Upper lobe of left lung (tissue), 6 donors: Measurements from ENCODE around the gene CRYZL1. TPM values are rescaled to one million over a fixed set of nuclear protein-coding genes. Genes with fewer than 3 reads are reported as not detected.
A peak's percentile ranks its signal among the peaks of the same experiment; 100 is the strongest.

Source experiments
- ATAC-seq, 2 donors: fragments of 200-7000 bp; cut with Tn5 transposase; one replicate each; pipeline ENCODE4 v1.9.1; 2022; ENCODE audit warnings: mild to moderate bottlenecking in 2 of 2, moderate library complexity in 2 of 2; ENCODE audit not compliant: low FRiP score in 2 of 2
- DNase-seq, 2 donors: peaks; one replicate each; pipeline ENCODE4 v3.0.0-alpha.2; 2019 to 2020
- H3K27ac ChIP-seq, 4 donors: fragments of 200-600 bp; sonication (generic); one replicate each; pipeline ENCODE4 v1.5.1; 2016 to 2019
- H3K27me3 ChIP-seq, 4 donors: fragments of 200-600 bp; sonication (generic); one replicate each; pipeline ENCODE4 v1.5.1; 2017 to 2019
- H3K36me3 ChIP-seq, 4 donors: fragments of 200-600 bp; sonication (generic); one replicate each; pipeline ENCODE4 v1.5.1; 2016 to 2019
- H3K4me1 ChIP-seq, 4 donors: fragments of 200-600 bp; sonication (generic); one replicate each; pipeline ENCODE4 v1.5.1; 2018 to 2019
- H3K4me3 ChIP-seq, 4 donors: fragments of 200-600 bp; sonication (generic); one replicate each; pipeline ENCODE4 v1.5.1; 2017 to 2019; ENCODE audit warnings: mild to moderate bottlenecking in 2 of 4, moderate library complexity in 1 of 4
- H3K9me3 ChIP-seq, 4 donors: fragments of 200-600 bp; sonication (generic); one replicate each; pipeline ENCODE4 v1.5.1; 2018 to 2019
- EP300 ChIP-seq, 4 donors: sonication (generic); formaldehyde crosslinking; IDR thresholded peaks; one replicate each; pipeline ENCODE4 v1.5.1; 2017; ENCODE audit warnings: antibody characterized with exemption in 4 of 4, control low read depth in 2 of 4
- POLR2A ChIP-seq, 4 donors: fragments of 450-650 bp; IDR thresholded peaks; one replicate each; pipeline ENCODE4 v1.5.1; 2016 to 2017; ENCODE audit warnings: antibody characterized with exemption in 4 of 4, mild to moderate bottlenecking in 2 of 4
- POLR2AphosphoS5 ChIP-seq, 2 donors: sonication (generic); formaldehyde crosslinking; IDR thresholded peaks; one replicate each; pipeline ENCODE4 v1.5.1; 2017; ENCODE audit warnings: antibody characterized with exemption in 2 of 2
- WGBS, 2 donors: methylation state at CpG; one replicate each; pipeline ENCODE4 v1.1.5; 2017 to 2018; 5-methylcytosine and 5-hydroxymethylcytosine counted together
- total RNA-seq, 6 donors: library from RNA; depleted of rRNA in 4 of 6; stranded (reverse); fragments of >200 nt in 4 of 6; gene quantifications; one replicate each; pipeline versions ENCODE4 v1.1.0 to v1.2.1, GENCODE V29; 2016 to 2021
- TF ChIP-seq, protein P1 (sequence below), 6 experiments: fragments of 450-650 bp in 4 of 6; fragments of 200-600 bp in 2 of 6; sonication (generic) in 2 of 6; IDR thresholded peaks; one replicate each; pipeline ENCODE4 v1.5.1; 2016 to 2019; ENCODE audit warnings: antibody characterized with exemption in 6 of 6
- donor health status: DM: no; HTN: no; CAD: no; lungs with moderate emphysema.
- donor health status: DM: no; HTN: yes; CAD: no; lungs with severe emphysema.

CRYZL1 gene
- 10 to 100 TPM; 20.2 to 80.7 (median 31.7) TPM for total RNA-seq

DNA sequence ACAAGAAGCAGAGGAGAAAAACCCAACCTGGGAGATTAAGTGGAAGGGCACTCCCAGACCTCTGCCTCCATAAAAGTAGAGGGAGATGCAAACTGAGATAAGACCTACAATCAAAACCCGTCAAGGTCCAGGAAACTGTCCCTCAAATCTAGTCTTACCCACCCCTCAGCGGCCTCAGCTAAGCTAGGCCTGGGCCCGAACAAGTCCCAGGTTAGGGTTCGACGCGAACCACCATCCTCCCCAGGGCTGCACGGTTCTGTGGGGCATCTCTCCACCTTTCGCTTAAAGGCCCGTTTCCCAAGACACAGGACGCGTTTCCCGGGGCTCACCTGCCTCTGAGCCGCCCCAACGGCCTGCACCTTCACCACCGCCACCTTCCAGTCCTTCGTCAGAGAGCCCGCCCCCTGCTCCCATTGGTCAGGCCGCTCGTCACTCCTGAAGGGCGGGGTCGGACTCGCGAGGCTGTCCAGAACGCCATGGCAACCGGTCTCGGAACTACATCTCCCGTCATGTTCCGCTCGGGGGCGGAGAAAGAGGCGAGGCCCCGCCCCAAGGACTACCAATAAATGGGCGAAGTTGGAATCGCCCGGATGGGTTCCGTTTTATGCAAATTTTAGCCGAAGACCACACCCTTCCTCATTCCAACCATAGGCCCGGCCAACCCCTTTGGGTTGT lies at the start of gene CRYZL1:
TSS of gene CRYZL1 (minus strand) at position 390 of the 675 bp plus-strand sequence. CDS start 10,190 bp downstream, outside the sequence.
- DNase-seq = peak; percentile 99 to 100
- Histone ChIP-seq H3K4me1 (peaks cover 12 to 39% (median 27%) of the 10 kb centered on the region in 4 donors), H3K4me3 (peak within 1 kb of the TSS; percentile 71 to 99 (median 96)), H3K36me3 (no peaks in the 10 kb centered on the region), H3K27me3 (no peaks in the 10 kb centered on the region), H3K9me3 (no peaks in the 10 kb centered on the region), H3K27ac (peak within 1 kb of the TSS; percentile 85 to 94 (median 91))
- WGBS, 2 donors = 0% methylated on average over 37 to 38 of the region's 38 CpGs
- peak; percentile 94 to 97 for ATAC-seq
- peak; percentile 78 to 82 for TF ChIP-seq POLR2AphosphoS5 (IDR thresholded peaks at IDR 0.05)
- no peak for TF ChIP-seq EP300 (IDR thresholded peaks at IDR 0.05)
- TF ChIP-seq, protein P1, sequence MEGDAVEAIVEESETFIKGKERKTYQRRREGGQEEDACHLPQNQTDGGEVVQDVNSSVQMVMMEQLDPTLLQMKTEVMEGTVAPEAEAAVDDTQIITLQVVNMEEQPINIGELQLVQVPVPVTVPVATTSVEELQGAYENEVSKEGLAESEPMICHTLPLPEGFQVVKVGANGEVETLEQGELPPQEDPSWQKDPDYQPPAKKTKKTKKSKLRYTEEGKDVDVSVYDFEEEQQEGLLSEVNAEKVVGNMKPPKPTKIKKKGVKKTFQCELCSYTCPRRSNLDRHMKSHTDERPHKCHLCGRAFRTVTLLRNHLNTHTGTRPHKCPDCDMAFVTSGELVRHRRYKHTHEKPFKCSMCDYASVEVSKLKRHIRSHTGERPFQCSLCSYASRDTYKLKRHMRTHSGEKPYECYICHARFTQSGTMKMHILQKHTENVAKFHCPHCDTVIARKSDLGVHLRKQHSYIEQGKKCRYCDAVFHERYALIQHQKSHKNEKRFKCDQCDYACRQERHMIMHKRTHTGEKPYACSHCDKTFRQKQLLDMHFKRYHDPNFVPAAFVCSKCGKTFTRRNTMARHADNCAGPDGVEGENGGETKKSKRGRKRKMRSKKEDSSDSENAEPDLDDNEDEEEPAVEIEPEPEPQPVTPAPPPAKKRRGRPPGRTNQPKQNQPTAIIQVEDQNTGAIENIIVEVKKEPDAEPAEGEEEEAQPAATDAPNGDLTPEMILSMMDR (IDR thresholded peaks at IDR 0.05) = no peak
- TF ChIP-seq POLR2A (IDR thresholded peaks at IDR 0.05) = peak in 2 of 4 donors; percentile 72 to 89

DNA sequence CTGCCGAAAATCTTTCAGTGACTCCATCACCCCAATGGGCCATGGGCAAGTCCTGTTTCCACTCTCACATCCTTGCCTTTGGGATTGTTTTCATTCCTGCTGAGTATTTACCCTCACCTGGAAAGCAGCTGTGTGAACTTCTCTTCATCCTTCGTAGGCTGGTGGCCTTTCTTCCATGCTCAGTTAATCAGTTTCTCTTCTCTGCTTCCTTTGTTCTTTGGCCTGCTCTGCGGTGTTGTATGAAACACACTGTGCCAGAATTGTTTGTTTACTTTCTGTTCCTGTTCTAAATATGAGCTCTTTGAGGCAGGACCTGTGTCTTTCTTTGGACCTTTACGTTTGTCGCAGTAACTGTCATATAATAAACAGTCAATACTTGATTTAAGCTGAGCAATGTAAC lies 49.3 kb upstream of the CRYZL1 start:
- ATAC-seq (no peak), DNase-seq (no peak)
- Histone ChIP-seq H3K9me3 (no peaks in the 10 kb centered on the region), H3K36me3 (no peaks in the 10 kb centered on the region), H3K27ac (no peak overlapping the region), H3K4me3 (no peak overlapping the region), H3K27me3 (no peaks in the 10 kb centered on the region), H3K4me1 (peaks cover 0 to 9% (median 5%) of the 10 kb centered on the region in 4 donors)
- 70 to 86% methylated on average over 5 of the region's 5 CpGs for WGBS, 2 donors
- TF ChIP-seq, protein P1 (IDR thresholded peaks at IDR 0.05) = no peak
- no peak for TF ChIP-seq POLR2AphosphoS5 (IDR thresholded peaks at IDR 0.05)

DNA sequence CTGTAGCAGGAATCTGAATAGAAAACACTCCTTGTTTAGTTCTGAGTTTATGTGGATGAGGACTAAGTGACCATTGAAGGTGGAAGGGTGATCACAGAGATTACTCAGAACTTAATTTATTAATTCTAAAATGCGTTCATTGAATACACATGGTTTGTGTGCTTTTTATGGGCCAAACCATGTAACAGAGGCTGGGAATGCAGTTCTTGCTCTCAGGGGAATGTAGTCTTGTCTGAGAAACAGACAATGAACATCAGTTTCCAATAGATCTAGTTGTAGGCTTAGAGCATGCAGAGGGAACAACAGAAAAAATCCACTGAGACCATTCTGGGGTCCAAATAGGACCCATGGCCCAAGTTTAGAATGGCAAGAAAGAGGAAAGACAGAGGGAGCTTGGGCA lies 46.8 kb upstream of the CRYZL1 start:
- peak in 1 of 2 donors; percentile 88 for ATAC-seq
- H3K4me1 ChIP-seq = peaks cover 0 to 21% (median 15%) of the 10 kb centered on the region in 4 donors
- WGBS, 2 donors = 88 to 89% methylated on average over 1 of the region's 1 CpG

DNA sequence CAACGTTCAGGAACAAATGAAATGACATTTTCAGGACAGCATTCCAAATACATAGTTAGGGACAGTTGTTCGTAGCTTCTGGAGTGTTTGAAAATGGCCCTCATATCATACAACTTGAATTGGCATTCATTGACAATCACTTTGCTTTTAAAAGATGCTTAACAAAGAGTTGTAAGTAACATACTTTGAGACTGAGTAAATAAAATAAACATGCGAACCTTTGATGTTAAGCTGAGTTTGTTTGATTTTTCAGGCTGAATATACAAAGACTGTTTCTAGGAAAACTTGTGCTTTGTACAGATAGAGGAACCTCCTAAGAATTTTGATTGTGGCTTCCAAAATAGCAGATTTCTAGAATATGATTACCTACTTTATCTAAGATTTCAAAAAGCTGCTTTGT lies 46.1 kb upstream of the CRYZL1 start:
- DNase-seq (no peak), ATAC-seq (no peak)
- 52 to 68% methylated on average over 3 of the region's 3 CpGs for WGBS, 2 donors
- H3K27ac ChIP-seq = no peak overlapping the region
- no peak overlapping the region for H3K4me3 ChIP-seq
- H3K4me1 ChIP-seq = peaks cover 0 to 21% (median 15%) of the 10 kb centered on the region in 4 donors
- H3K27me3 ChIP-seq = no peaks in the 10 kb centered on the region
- TF ChIP-seq POLR2A (IDR thresholded peaks at IDR 0.05) (no peak), EP300 (IDR thresholded peaks at IDR 0.05) (no peak), POLR2AphosphoS5 (IDR thresholded peaks at IDR 0.05) (no peak)
- TF ChIP-seq, protein P1 (IDR thresholded peaks at IDR 0.05) = no peak
- H3K36me3 ChIP-seq = no peaks in the 10 kb centered on the region
- H3K9me3 ChIP-seq = no peaks in the 10 kb centered on the region

More for the DNA sequence above, 46.8 kb upstream of the CRYZL1 start:
- DNase-seq = no peak
- Histone ChIP-seq H3K4me3 (no peak overlapping the region), H3K36me3 (no peaks in the 10 kb centered on the region), H3K9me3 (no peaks in the 10 kb centered on the region), H3K27ac (no peak overlapping the region), H3K27me3 (no peaks in the 10 kb centered on the region)
- TF ChIP-seq POLR2A (IDR thresholded peaks at IDR 0.05) (no peak), POLR2AphosphoS5 (IDR thresholded peaks at IDR 0.05) (no peak), EP300 (IDR thresholded peaks at IDR 0.05) (no peak)
- TF ChIP-seq, protein P1 (IDR thresholded peaks at IDR 0.05) = no peak

DNA sequence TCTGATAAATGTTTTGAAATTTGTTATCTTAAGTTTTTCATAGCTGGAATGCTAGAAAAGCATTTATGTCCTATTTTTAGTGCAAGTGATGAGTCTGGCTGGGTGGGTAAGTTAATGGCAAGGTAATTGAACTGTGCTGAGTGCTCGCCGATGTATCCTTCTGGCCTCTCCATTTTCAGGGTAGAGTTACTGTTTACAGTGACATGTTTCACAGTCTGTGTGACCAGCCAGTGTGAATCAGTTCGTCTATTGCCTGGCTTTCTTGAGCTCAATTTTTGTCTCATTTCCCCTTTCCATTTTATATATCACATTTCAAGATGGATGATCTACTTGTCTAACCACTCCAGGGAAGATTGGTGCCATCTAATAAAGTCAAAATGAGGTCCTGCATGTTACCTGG lies 44.8 kb upstream of the CRYZL1 start:
- no peaks in the 10 kb centered on the region for H3K9me3 ChIP-seq
- H3K27me3 ChIP-seq = no peaks in the 10 kb centered on the region
- DNase-seq = no peak
- peaks cover 0 to 21% (median 15%) of the 10 kb centered on the region in 4 donors for H3K4me1 ChIP-seq
- WGBS, 2 donors = 81 to 87% methylated on average over 3 of the region's 3 CpGs
- no peak overlapping the region for H3K4me3 ChIP-seq
- H3K27ac ChIP-seq = no peak overlapping the region
- H3K36me3 ChIP-seq = no peaks in the 10 kb centered on the region
- no peak for ATAC-seq
- no peak for TF ChIP-seq POLR2AphosphoS5 (IDR thresholded peaks at IDR 0.05)
- no peak for TF ChIP-seq POLR2A (IDR thresholded peaks at IDR 0.05)
- TF ChIP-seq, protein P1 (IDR thresholded peaks at IDR 0.05) = no peak
- no peak for TF ChIP-seq EP300 (IDR thresholded peaks at IDR 0.05)
